ENCODE data around the gene PKN3. TPM values are rescaled to one million over a fixed set of nuclear protein-coding genes. Genes with fewer than 3 reads are reported as not detected.
A peak's percentile ranks its signal among the peaks of the same experiment; 100 is the strongest.
"Not testable (repeated sequence)": the region's sequence is repeated elsewhere in the genome, so short reads cannot be mapped to it uniquely, and the experiment has no call there.

PKN3 gene
- polyA plus RNA-seq, 3 donors from 2014 or later, result 2.1 to 3.9 (median 2.9) TPM

- H3K4me1 Mint-ChIP-seq, result peaks cover 59 to 65% of the 10 kb centered on the region in 2 donors
- H3K36me3 Mint-ChIP-seq, result peaks cover 0 to 4% (median 0%) of the 10 kb centered on the region in 3 donors
- peak overlapping the region; percentile 95 to 100 (median 98) for H3K27ac Mint-ChIP-seq
- peak; percentile 53 to 58 (median 56) for DNase-seq
- peaks cover 6 to 17% (median 9%) of the 10 kb centered on the region in 3 donors for H3K27me3 Mint-ChIP-seq (ENCODE audit: low read depth in 3 of 3)
- H3K9me3 Mint-ChIP-seq, result no peaks in the 10 kb centered on the region
- H3K4me3 Mint-ChIP-seq, result peak overlapping the region; percentile 92 to 99 (median 98)
These were observed 16.4 kb upstream of the PKN3 start for GRCh38 chr9:128685636-128686489.

- no peaks in the 10 kb centered on the region for H3K9me3 Mint-ChIP-seq
These were observed 14.8 kb upstream of the PKN3 start for GRCh38 chr9:128687453-128687852.

GRCh38 chr9:128688501-128689292, 13.6 kb upstream of the PKN3 start, which contains the start of gene SET:
TSS of gene SET (plus strand) at chr9:128689222. CDS start at chr9:128689583, 361 bp downstream.
- Mint-ChIP-seq H3K9me3 (no peaks in the 10 kb centered on the region), H3K27me3 (ENCODE audit: low read depth in 3 of 3) (peaks cover 6 to 17% (median 9%) of the 10 kb centered on the region in 3 donors), H3K4me1 (peaks cover 60 to 74% of the 10 kb centered on the region in 2 donors), H3K36me3 (peaks cover 11 to 22% (median 17%) of the 10 kb centered on the region in 3 donors), H3K27ac (peak within 1 kb of the TSS; percentile 94 to 98 (median 96)), H3K4me3 (peak within 1 kb of the TSS; percentile 88 to 92 (median 89))
- DNase-seq, result peak; percentile 94 to 97 (median 96)

More at GRCh38 chr9:128687453-128687852, 14.8 kb upstream of the PKN3 start:
- Mint-ChIP-seq H3K4me3 (peak overlapping the region in 4 of 5 donors; percentile 88 to 99 (median 92)), H3K36me3 (peaks cover 5 to 15% (median 10%) of the 10 kb centered on the region in 3 donors), H3K27me3 (ENCODE audit: low read depth in 3 of 3) (peaks cover 6 to 17% (median 9%) of the 10 kb centered on the region in 3 donors), H3K27ac (peak overlapping the region; percentile 95 to 100 (median 96)), H3K4me1 (peaks cover 67 to 73% of the 10 kb centered on the region in 2 donors)
- DNase-seq, result no peak

GRCh38 chr9:128689293-128689774, 13.0 kb upstream of the PKN3 start:
- DNase-seq, result no peak
- H3K4me1 Mint-ChIP-seq, result peaks cover 56 to 72% of the 10 kb centered on the region in 2 donors

GRCh38 chr9:128689820-128690683, 12.3 kb upstream of the PKN3 start:
- Mint-ChIP-seq H3K4me3 (peak overlapping the region; percentile 90 to 97 (median 93)), H3K27me3 (ENCODE audit: low read depth in 3 of 3) (peaks cover 6 to 13% (median 9%) of the 10 kb centered on the region in 3 donors), H3K9me3 (no peaks in the 10 kb centered on the region), H3K4me1 (peaks cover 48 to 64% of the 10 kb centered on the region in 2 donors), H3K27ac (peak overlapping the region; percentile 64 to 99 (median 95)), H3K36me3 (peaks cover 13 to 22% (median 21%) of the 10 kb centered on the region in 3 donors)
- DNase-seq, result peak; percentile 45 to 60 (median 59)

More at GRCh38 chr9:128689293-128689774, 13.0 kb upstream of the PKN3 start:
- H3K27ac Mint-ChIP-seq, result peak overlapping the region in 2 of 6 donors; percentile 49 to 68
- peaks cover 6 to 15% (median 9%) of the 10 kb centered on the region in 3 donors for H3K27me3 Mint-ChIP-seq (ENCODE audit: low read depth in 3 of 3)
- peaks cover 13 to 22% (median 22%) of the 10 kb centered on the region in 3 donors for H3K36me3 Mint-ChIP-seq
- H3K4me3 Mint-ChIP-seq, result peak overlapping the region; percentile 54 to 68 (median 62)
- no peaks in the 10 kb centered on the region for H3K9me3 Mint-ChIP-seq

GRCh38 chr9:128690684-128691034, 11.6 kb upstream of the PKN3 start:
- Mint-ChIP-seq H3K36me3 (peaks cover 13 to 22% (median 21%) of the 10 kb centered on the region in 3 donors), H3K9me3 (no peaks in the 10 kb centered on the region), H3K4me1 (peaks cover 42 to 58% of the 10 kb centered on the region in 2 donors), H3K4me3 (peak overlapping the region; percentile 90 to 97 (median 93)), H3K27me3 (ENCODE audit: low read depth in 3 of 3) (peaks cover 6 to 13% (median 9%) of the 10 kb centered on the region in 3 donors), H3K27ac (peak overlapping the region; percentile 64 to 99 (median 95))
- no peak for DNase-seq

- H3K4me3 Mint-ChIP-seq; DNase-seq; H3K9me3 Mint-ChIP-seq; H3K27me3 Mint-ChIP-seq (ENCODE audit: low read depth in 3 of 3): not testable (repeated sequence)
- H3K4me1 Mint-ChIP-seq, result peaks cover 19 to 35% of the 10 kb centered on the region in 2 donors
- peak overlapping the region in 4 of 6 donors; percentile 13 to 48 (median 21) for H3K27ac Mint-ChIP-seq
- H3K36me3 Mint-ChIP-seq, result peaks cover 18 to 28% (median 21%) of the 10 kb centered on the region in 3 donors
These were observed 8.6 kb upstream of the PKN3 start for GRCh38 chr9:128693738-128694137.

- Mint-ChIP-seq H3K4me1 (peaks cover 19 to 35% of the 10 kb centered on the region in 2 donors), H3K36me3 (peaks cover 18 to 28% (median 21%) of the 10 kb centered on the region in 3 donors), H3K9me3 (no peaks in the 10 kb centered on the region), H3K27ac (peak overlapping the region in 2 of 6 donors; percentile 20 to 23), H3K27me3 (ENCODE audit: low read depth in 3 of 3) (peaks cover 4 to 10% (median 5%) of the 10 kb centered on the region in 3 donors), H3K4me3 (no peak overlapping the region)
- no peak for DNase-seq
These were observed 8.0 kb upstream of the PKN3 start for GRCh38 chr9:128694344-128694743.

- Mint-ChIP-seq H3K4me1 (peaks cover 7 to 19% of the 10 kb centered on the region in 2 donors), H3K27ac (peak overlapping the region in 3 of 6 donors; percentile 13 to 71 (median 71)), H3K9me3 (no peaks in the 10 kb centered on the region), H3K4me3 (no peak overlapping the region), H3K36me3 (peaks cover 13 to 20% (median 13%) of the 10 kb centered on the region in 3 donors), H3K27me3 (ENCODE audit: low read depth in 3 of 3) (peaks cover 0 to 4% (median 3%) of the 10 kb centered on the region in 3 donors)
- no peak for DNase-seq
These were observed 5.2 kb upstream of the PKN3 start for GRCh38 chr9:128696923-128697707.

- not testable (repeated sequence) for H3K36me3 Mint-ChIP-seq; H3K9me3 Mint-ChIP-seq; H3K27me3 Mint-ChIP-seq (ENCODE audit: low read depth in 3 of 3); DNase-seq; H3K4me3 Mint-ChIP-seq; H3K27ac Mint-ChIP-seq
- peaks cover 6 to 10% of the 10 kb centered on the region in 2 donors for H3K4me1 Mint-ChIP-seq
These were observed 3.1 kb upstream of the PKN3 start for GRCh38 chr9:128699096-128699795.

GRCh38 chr9:128701227-128701854, 962 bp upstream of the PKN3 start:
- peaks cover 6 to 10% of the 10 kb centered on the region in 2 donors for H3K4me1 Mint-ChIP-seq
- peak overlapping the region; percentile 27 to 91 (median 62) for H3K4me3 Mint-ChIP-seq
- H3K36me3 Mint-ChIP-seq, result peaks cover 0 to 1% (median 0%) of the 10 kb centered on the region in 3 donors
- H3K27ac Mint-ChIP-seq, result no peak overlapping the region
- peaks cover 0 to 6% (median 3%) of the 10 kb centered on the region in 3 donors for H3K27me3 Mint-ChIP-seq (ENCODE audit: low read depth in 3 of 3)
- no peak for DNase-seq
- H3K9me3 Mint-ChIP-seq, result no peaks in the 10 kb centered on the region
